Medulla oblongata (tissue), 1 donor: Measurements from ENCODE around the gene NBPF1.
"Not testable (repeated sequence)": the region's sequence is repeated elsewhere in the genome, so short reads cannot be mapped to it uniquely, and the experiment has no call there.

Experiments used
- DNase-seq: peaks from one replicate; pipeline ENCODE4 v3.0.0-alpha.2; 2015; ENCODE audit errors: extremely low spot score

Gene NBPF1

GRCh38 chr1:16641159-16641975 lies 28.0 kb upstream of the NBPF1 start:
- not testable (repeated sequence) for DNase-seq

- not testable (repeated sequence) for DNase-seq
Measured at GRCh38 chr1:16639091-16640031, 26.0 kb upstream of the NBPF1 start.

- DNase-seq = not testable (repeated sequence)
Measured at GRCh38 chr1:16637941-16638778, 24.8 kb upstream of the NBPF1 start.

GRCh38 chr1:16636551-16637195 lies 23.3 kb upstream of the NBPF1 start:
- DNase-seq = not testable (repeated sequence)

GRCh38 chr1:16635959-16636358 lies 22.6 kb upstream of the NBPF1 start:
- DNase-seq = not testable (repeated sequence)

GRCh38 chr1:16633540-16634282 lies 20.3 kb upstream of the NBPF1 start:
- DNase-seq = not testable (repeated sequence)

- DNase-seq = not testable (repeated sequence)
Measured at GRCh38 chr1:16632044-16632850, 18.9 kb upstream of the NBPF1 start.

- DNase-seq = no peak
Measured at GRCh38 chr1:16631248-16632043, 18.1 kb upstream of the NBPF1 start.

- DNase-seq = no peak
Measured at GRCh38 chr1:16630661-16631247, 17.4 kb upstream of the NBPF1 start.

GRCh38 chr1:16629916-16630530 lies 16.7 kb upstream of the NBPF1 start:
- DNase-seq = not testable (repeated sequence)

GRCh38 chr1:16628361-16629111 lies 15.2 kb upstream of the NBPF1 start:
- no peak for DNase-seq

GRCh38 chr1:16626409-16626983 lies 13.1 kb upstream of the NBPF1 start:
- DNase-seq = not testable (repeated sequence)

GRCh38 chr1:16625497-16626408 lies 12.4 kb upstream of the NBPF1 start:
- no peak for DNase-seq

- not testable (repeated sequence) for DNase-seq
Measured at GRCh38 chr1:16623812-16624719, 10.7 kb upstream of the NBPF1 start.

- not testable (repeated sequence) for DNase-seq
Measured at GRCh38 chr1:16623337-16623736, 10.0 kb upstream of the NBPF1 start.
